Measurements from ENCODE around the gene TACR2. TPM values are rescaled to one million over a fixed set of nuclear protein-coding genes. Genes with fewer than 3 reads are reported as not detected.

TACR2 gene
- total and polyA plus RNA-seq, 2 experiments from 2014 or later, result not detected

DNA sequence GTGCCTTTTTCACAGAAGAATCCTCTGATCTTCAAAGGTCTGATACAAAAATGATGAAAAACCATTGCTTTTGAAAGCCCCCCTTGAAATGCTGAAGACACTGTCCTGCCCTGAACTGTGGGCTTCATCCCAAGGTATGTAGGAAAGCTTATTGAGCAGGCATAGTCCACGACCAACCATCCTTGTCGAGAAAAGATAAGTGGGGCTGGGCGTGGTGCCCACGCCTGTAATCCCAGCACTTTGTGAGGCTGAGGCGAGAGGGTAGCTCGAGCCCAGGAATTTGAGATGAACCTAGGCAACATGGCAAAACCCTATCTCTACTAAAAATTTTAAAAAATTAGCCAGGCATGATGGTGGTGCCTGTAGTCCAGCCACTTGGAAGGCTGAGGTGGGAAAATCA is 25.6 kb downstream of the TACR2 start:
- no peaks in the 10 kb centered on the region for H3K27me3 ChIP-seq (ENCODE audit: insufficient read depth)
- H2AFZ ChIP-seq, result no peak overlapping the region
- no peak for DNase-seq (ENCODE audit: low spot score)
- H3K4me3 Mint-ChIP-seq, result no peak overlapping the region
- H3K36me3 Mint-ChIP-seq (ENCODE audit: low read depth), result peaks cover 80% of the 10 kb centered on the region
- peaks cover 19% of the 10 kb centered on the region for H3K27me3 Mint-ChIP-seq (ENCODE audit: insufficient read depth, low read depth, poor library complexity)
- peaks cover 3% of the 10 kb centered on the region for H4K20me1 ChIP-seq (replicated peaks; ENCODE audit: insufficient read depth)
- TF ChIP-seq ZNF331 (CRISPR knock-in tag; IDR thresholded peaks at IDR 0.05; ENCODE audit: low read depth) (no peak), ZNF114 (CRISPR knock-in tag; IDR thresholded peaks at IDR 0.05) (no peak)
- TF ChIP-seq, protein P1, sequence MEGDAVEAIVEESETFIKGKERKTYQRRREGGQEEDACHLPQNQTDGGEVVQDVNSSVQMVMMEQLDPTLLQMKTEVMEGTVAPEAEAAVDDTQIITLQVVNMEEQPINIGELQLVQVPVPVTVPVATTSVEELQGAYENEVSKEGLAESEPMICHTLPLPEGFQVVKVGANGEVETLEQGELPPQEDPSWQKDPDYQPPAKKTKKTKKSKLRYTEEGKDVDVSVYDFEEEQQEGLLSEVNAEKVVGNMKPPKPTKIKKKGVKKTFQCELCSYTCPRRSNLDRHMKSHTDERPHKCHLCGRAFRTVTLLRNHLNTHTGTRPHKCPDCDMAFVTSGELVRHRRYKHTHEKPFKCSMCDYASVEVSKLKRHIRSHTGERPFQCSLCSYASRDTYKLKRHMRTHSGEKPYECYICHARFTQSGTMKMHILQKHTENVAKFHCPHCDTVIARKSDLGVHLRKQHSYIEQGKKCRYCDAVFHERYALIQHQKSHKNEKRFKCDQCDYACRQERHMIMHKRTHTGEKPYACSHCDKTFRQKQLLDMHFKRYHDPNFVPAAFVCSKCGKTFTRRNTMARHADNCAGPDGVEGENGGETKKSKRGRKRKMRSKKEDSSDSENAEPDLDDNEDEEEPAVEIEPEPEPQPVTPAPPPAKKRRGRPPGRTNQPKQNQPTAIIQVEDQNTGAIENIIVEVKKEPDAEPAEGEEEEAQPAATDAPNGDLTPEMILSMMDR (conservative IDR thresholded peaks at IDR 0.05; ENCODE audit: low read depth in 2 of 2), result no peak
- peaks cover 36% of the 10 kb centered on the region for H3K4me1 Mint-ChIP-seq
- peaks cover 3% of the 10 kb centered on the region; the same call in 1 of the 3 replicates for H3K9me3 Mint-ChIP-seq
- peak overlapping the region; percentile 68; the same call in 1 of the 2 replicates for H3K27ac ChIP-seq (ENCODE audit: low read depth)
- no peak for ATAC-seq
- H3K4me1 ChIP-seq (ENCODE audit: insufficient read depth), result peaks cover 35% of the 10 kb centered on the region
- H3K4me2 ChIP-seq, result peak overlapping the region; percentile 60; the same call in 1 of the 2 replicates
- H3K9me2 ChIP-seq (ENCODE audit: insufficient read depth), result no peaks in the 10 kb centered on the region
- H3F3A ChIP-seq (replicated peaks; ENCODE audit: low read depth), result peaks cover 39% of the 10 kb centered on the region
- H3K36me3 ChIP-seq (ENCODE audit: insufficient read depth), result peaks cover 66% of the 10 kb centered on the region
- peak overlapping the region; percentile 84 for H3K27ac Mint-ChIP-seq
- no peak overlapping the region for H3K4me3 ChIP-seq
- peaks cover 10% of the 10 kb centered on the region; the same call in 1 of the 2 replicates for H3K79me2 ChIP-seq (replicated peaks; ENCODE audit: insufficient read depth)

DNA sequence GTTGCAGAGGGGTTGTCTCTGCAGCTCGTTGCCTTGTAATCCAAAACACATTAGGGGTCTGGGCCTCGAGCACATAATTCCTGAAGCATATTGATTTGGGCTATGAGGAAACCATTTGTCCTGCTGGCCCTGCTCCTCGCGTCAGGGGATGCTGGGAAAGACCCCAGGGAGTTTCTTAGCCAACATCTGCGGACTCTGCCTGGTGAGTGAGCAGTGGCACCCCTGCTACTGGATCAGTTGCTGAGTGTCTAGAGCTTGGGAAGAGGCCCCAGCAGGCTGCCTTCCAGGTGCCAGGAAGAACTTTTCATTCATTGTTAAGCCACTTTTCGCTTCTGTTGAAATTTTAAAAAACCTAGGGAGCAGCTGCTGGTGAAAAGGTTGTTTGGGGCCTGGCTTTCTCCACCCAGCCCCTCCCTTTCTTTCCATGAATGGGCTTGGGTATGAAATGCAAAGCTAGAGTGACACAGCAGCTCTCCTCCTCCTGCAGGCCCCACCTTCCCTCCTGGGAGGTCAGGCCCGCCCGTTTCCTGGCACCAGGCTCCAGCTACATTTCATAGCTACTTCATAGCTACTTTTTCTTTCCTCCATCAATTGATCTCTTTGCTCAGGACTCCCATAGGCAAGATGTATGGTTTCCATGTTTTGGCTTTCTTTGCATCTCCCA is 26.8 kb downstream of the TACR2 start:
- peaks cover 35% of the 10 kb centered on the region for H3K4me1 ChIP-seq (ENCODE audit: insufficient read depth)
- H3K27ac ChIP-seq (ENCODE audit: low read depth), result peak overlapping the region; percentile 95
- H3K36me3 ChIP-seq (ENCODE audit: insufficient read depth), result peaks cover 64% of the 10 kb centered on the region
- Mint-ChIP-seq H3K27ac (peak overlapping the region; percentile 40), H3K9me3 (peaks cover 3% of the 10 kb centered on the region; the same call in 1 of the 3 replicates), H3K36me3 (ENCODE audit: low read depth) (peaks cover 82% of the 10 kb centered on the region), H3K4me1 (peaks cover 36% of the 10 kb centered on the region), H3K4me3 (no peak overlapping the region), H3K27me3 (ENCODE audit: insufficient read depth, low read depth, poor library complexity) (peaks cover 19% of the 10 kb centered on the region)
- ATAC-seq (peak; percentile 83), DNase-seq (ENCODE audit: low spot score) (peak; percentile 85)
- no peak overlapping the region for H3K4me3 ChIP-seq
- peaks cover 3% of the 10 kb centered on the region; the same call in 1 of the 2 replicates for H4K20me1 ChIP-seq (replicated peaks; ENCODE audit: insufficient read depth)
- peak overlapping the region; percentile 60 for H3K4me2 ChIP-seq
- H3K9me2 ChIP-seq (ENCODE audit: insufficient read depth), result no peaks in the 10 kb centered on the region
- H3K79me2 ChIP-seq (replicated peaks; ENCODE audit: insufficient read depth), result peaks cover 10% of the 10 kb centered on the region; the same call in 1 of the 2 replicates
- H2AFZ ChIP-seq, result no peak overlapping the region
- H3F3A ChIP-seq (replicated peaks; ENCODE audit: low read depth), result peaks cover 39% of the 10 kb centered on the region
- H3K27me3 ChIP-seq (ENCODE audit: insufficient read depth), result no peaks in the 10 kb centered on the region
- TF ChIP-seq ZNF462 (CRISPR knock-in tag; IDR thresholded peaks at IDR 0.05), result no peak
- TF ChIP-seq, protein P2, sequence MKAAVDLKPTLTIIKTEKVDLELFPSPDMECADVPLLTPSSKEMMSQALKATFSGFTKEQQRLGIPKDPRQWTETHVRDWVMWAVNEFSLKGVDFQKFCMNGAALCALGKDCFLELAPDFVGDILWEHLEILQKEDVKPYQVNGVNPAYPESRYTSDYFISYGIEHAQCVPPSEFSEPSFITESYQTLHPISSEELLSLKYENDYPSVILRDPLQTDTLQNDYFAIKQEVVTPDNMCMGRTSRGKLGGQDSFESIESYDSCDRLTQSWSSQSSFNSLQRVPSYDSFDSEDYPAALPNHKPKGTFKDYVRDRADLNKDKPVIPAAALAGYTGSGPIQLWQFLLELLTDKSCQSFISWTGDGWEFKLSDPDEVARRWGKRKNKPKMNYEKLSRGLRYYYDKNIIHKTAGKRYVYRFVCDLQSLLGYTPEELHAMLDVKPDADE (IDR thresholded peaks at IDR 0.05), result no peak
- TF ChIP-seq EZH2 (IDR thresholded peaks at IDR 0.05; ENCODE audit: low read depth, unreplicated experiment), result no peak
- TF ChIP-seq POLR2AphosphoS5 (IDR thresholded peaks at IDR 0.05; ENCODE audit: low read depth), result no peak
- no peak for TF ChIP-seq CREB1 (CRISPR knock-in tag; IDR thresholded peaks at IDR 0.05; ENCODE audit: low read depth)
- no peak for TF ChIP-seq STAT1 (IDR thresholded peaks at IDR 0.05; ENCODE audit: unreplicated experiment)

Measured in GM23338 (cell line).